ENCODE measurements around the gene LRRC1.

LRRC1 gene

DNA sequence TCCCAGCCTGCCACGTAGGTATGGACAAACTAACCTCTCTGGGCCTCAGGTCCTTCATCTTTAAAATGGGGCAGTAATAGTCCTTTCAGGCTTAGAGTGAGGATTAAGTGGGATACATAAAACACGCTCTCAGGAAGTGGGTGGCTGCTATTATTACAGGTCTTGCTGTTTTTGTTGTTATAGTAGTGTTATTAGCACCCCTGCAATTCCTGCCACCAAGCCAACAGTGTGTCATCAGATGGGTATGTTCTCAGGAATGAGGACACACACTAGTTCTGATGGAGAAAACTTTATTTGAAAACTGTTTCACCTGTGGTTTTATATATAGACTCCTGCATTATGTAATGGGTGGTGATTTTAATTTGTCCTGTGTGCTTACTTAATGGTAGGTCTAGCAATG is 131.7 kb downstream of the LRRC1 start:
- no peak for DNase-seq (ENCODE audit: low spot score)
- TF ChIP-seq, protein P1, sequence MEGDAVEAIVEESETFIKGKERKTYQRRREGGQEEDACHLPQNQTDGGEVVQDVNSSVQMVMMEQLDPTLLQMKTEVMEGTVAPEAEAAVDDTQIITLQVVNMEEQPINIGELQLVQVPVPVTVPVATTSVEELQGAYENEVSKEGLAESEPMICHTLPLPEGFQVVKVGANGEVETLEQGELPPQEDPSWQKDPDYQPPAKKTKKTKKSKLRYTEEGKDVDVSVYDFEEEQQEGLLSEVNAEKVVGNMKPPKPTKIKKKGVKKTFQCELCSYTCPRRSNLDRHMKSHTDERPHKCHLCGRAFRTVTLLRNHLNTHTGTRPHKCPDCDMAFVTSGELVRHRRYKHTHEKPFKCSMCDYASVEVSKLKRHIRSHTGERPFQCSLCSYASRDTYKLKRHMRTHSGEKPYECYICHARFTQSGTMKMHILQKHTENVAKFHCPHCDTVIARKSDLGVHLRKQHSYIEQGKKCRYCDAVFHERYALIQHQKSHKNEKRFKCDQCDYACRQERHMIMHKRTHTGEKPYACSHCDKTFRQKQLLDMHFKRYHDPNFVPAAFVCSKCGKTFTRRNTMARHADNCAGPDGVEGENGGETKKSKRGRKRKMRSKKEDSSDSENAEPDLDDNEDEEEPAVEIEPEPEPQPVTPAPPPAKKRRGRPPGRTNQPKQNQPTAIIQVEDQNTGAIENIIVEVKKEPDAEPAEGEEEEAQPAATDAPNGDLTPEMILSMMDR (IDR thresholded peaks at IDR 0.05; ENCODE audit: poor library complexity, severe bottlenecking): no peak
- Histone ChIP-seq H3K4me1 (ENCODE audit: insufficient read depth, poor library complexity, severe bottlenecking) (peaks cover 31% of the 10 kb centered on the region), H3K36me3 (ENCODE audit: low read depth) (peaks cover 13% of the 10 kb centered on the region), H3K27ac (ENCODE audit: poor library complexity, severe bottlenecking) (peak overlapping the region; percentile 73), H3K27me3 (ENCODE audit: insufficient read depth, poor library complexity, severe bottlenecking) (no peaks in the 10 kb centered on the region), H3K9me3 (ENCODE audit: severe bottlenecking) (no peaks in the 10 kb centered on the region), H3K4me3 (ENCODE audit: severe bottlenecking) (no peak overlapping the region)
- ATAC-seq (ENCODE audit: low read depth): peak; percentile 54

DNA sequence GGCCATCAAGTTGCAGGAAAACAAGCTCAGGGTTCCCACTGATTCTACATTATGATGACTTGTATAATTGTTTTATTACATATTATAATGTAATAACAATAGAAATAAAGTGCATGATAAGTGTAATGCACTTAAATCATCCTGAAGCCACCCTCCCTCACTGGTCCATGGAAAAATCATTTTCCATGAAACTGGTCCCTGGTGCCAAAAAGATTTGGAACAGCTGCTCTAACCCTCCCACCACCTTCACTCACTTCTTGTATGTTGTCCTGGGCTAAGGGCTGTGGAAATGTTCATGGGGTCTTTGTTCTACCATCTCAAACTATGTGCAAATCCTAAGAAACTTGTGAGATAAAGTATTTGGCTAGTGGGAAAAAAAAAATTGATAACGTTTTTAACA is 133.8 kb downstream of the LRRC1 start:
- Histone ChIP-seq H3K4me1 (ENCODE audit: insufficient read depth, poor library complexity, severe bottlenecking) (peaks cover 31% of the 10 kb centered on the region), H3K4me3 (ENCODE audit: severe bottlenecking) (no peak overlapping the region), H3K27ac (ENCODE audit: poor library complexity, severe bottlenecking) (peak overlapping the region; percentile 73), H3K9me3 (ENCODE audit: severe bottlenecking) (no peaks in the 10 kb centered on the region), H3K36me3 (ENCODE audit: low read depth) (no peaks in the 10 kb centered on the region; the same call in 1 of the 2 replicates), H3K27me3 (ENCODE audit: insufficient read depth, poor library complexity, severe bottlenecking) (no peaks in the 10 kb centered on the region)
- no peak for DNase-seq (ENCODE audit: low spot score)
- ATAC-seq (ENCODE audit: low read depth): no peak
- TF ChIP-seq, protein P1 (IDR thresholded peaks at IDR 0.05; ENCODE audit: poor library complexity, severe bottlenecking): no peak

DNA sequence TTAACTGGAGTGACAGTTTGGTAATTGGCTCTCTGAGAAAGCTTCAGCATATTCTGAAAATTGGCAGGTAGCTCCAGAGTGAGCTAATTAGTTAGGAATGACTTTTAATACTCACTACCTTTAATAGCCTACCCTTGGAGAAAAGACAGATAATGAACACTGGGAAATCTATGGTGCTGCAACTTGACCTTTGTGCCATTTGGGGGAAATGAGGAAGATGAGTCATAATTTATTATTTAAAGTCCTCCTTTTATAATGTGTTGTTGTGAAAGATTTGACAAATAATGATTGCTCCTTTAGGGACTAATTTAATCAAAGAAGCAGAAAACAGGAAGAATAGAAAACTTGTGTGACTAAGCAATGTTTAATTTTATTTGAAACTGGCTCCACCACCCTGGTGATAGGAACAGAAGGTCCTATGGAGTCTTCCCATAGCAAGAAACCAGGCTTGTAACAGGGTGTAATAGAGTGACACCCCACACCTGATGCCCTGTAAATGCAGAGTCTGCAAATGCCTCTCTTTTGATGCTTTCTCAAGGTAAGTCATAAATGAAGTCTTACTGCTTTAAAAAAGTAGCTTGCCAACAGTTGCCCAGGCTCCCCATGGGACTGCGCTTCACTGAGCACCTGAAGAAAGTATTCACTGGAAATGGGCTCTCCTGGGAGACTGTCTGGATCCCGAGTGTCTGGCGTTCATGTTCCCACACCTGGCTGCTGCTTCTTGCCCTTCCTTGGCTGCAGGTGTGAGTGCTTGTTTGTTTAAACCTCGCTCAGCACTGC is 134.4 kb downstream of the LRRC1 start:
- TF ChIP-seq, protein P1 (IDR thresholded peaks at IDR 0.05; ENCODE audit: poor library complexity, severe bottlenecking): no peak
- peaks cover 31% of the 10 kb centered on the region for H3K4me1 ChIP-seq (ENCODE audit: insufficient read depth, poor library complexity, severe bottlenecking)
- no peaks in the 10 kb centered on the region for H3K9me3 ChIP-seq (ENCODE audit: severe bottlenecking)
- H3K36me3 ChIP-seq (ENCODE audit: low read depth): no peaks in the 10 kb centered on the region
- no peaks in the 10 kb centered on the region for H3K27me3 ChIP-seq (ENCODE audit: insufficient read depth, poor library complexity, severe bottlenecking)
- DNase-seq (ENCODE audit: low spot score): no peak
- peak overlapping the region; percentile 73 for H3K27ac ChIP-seq (ENCODE audit: poor library complexity, severe bottlenecking)
- H3K4me3 ChIP-seq (ENCODE audit: severe bottlenecking): no peak overlapping the region
- peak; percentile 59 for ATAC-seq (ENCODE audit: low read depth)

DNA sequence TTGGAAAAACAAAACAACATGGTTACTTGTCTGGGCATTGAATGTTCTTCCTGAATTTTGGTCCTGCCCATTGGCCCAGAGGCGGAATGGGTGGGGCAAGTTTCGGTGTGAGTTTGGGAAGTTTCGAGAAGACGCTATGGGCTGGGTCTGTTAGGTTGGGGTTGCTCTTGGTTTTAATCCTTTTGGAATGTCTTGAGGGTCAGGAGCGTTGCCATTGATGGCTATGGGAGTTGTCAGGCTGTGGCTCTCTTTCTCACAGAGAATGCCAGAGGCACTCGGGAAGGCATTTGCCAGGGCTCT is 135.0 kb downstream of the LRRC1 start:
- DNase-seq (ENCODE audit: low spot score) (no peak), ATAC-seq (ENCODE audit: low read depth) (no peak)
- Histone ChIP-seq H3K27ac (ENCODE audit: poor library complexity, severe bottlenecking) (peak overlapping the region; percentile 73), H3K9me3 (ENCODE audit: severe bottlenecking) (no peaks in the 10 kb centered on the region), H3K36me3 (ENCODE audit: low read depth) (no peaks in the 10 kb centered on the region), H3K27me3 (ENCODE audit: insufficient read depth, poor library complexity, severe bottlenecking) (no peaks in the 10 kb centered on the region), H3K4me1 (ENCODE audit: insufficient read depth, poor library complexity, severe bottlenecking) (peaks cover 31% of the 10 kb centered on the region), H3K4me3 (ENCODE audit: severe bottlenecking) (no peak overlapping the region)
- TF ChIP-seq, protein P1 (IDR thresholded peaks at IDR 0.05; ENCODE audit: poor library complexity, severe bottlenecking): no peak

DNA sequence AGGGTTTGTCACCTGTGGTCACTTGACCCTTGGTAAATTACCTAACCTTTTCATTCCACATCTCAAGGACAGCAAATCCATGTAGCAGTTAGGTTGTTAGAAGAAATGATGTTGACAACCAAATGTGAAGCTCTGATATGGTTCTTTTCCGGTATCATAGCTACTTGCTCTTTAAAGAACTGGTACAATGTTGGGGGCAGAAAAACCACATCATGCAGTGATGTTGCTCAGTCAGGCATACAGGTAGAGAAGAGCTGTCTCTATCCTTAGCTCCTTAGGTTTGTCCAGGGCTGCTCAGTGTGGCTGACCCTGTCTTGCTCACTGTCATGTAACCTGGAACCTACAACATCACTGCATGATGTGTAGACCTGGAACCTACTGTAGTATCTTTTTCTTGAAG is 135.5 kb downstream of the LRRC1 start:
- no peak for DNase-seq (ENCODE audit: low spot score)
- H3K9me3 ChIP-seq (ENCODE audit: severe bottlenecking): no peaks in the 10 kb centered on the region
- no peaks in the 10 kb centered on the region for H3K36me3 ChIP-seq (ENCODE audit: low read depth)
- H3K4me3 ChIP-seq (ENCODE audit: severe bottlenecking): no peak overlapping the region
- H3K4me1 ChIP-seq (ENCODE audit: insufficient read depth, poor library complexity, severe bottlenecking): peaks cover 31% of the 10 kb centered on the region
- peak overlapping the region; percentile 73 for H3K27ac ChIP-seq (ENCODE audit: poor library complexity, severe bottlenecking)
- no peaks in the 10 kb centered on the region for H3K27me3 ChIP-seq (ENCODE audit: insufficient read depth, poor library complexity, severe bottlenecking)
- no peak for ATAC-seq (ENCODE audit: low read depth)
- TF ChIP-seq, protein P1 (IDR thresholded peaks at IDR 0.05; ENCODE audit: poor library complexity, severe bottlenecking): no peak

Data from RWPE2 (cell line).